Activated T-helper 2 cell treated with anti-CD3 and anti-CD28 coated beads, Interferon-gamma antibody, Interleukin-2, Interleukin-4, amounts not matched to agents 10 μg/mL and 5 μg/mL and 100 μg/mL, durations not matched to agents 14 hours and 24 hours and 36 hours (primary cell): Measurements from ENCODE around the gene NAT10. TPM values are rescaled to one million over a fixed set of nuclear protein-coding genes. Genes with fewer than 3 reads are reported as not detected.

Experiments used
- DNase-seq: peaks from one replicate; pipeline ENCODE4 v3.0.0; 2021; ENCODE audit warnings: low spot score
- H3K27ac Mint-ChIP-seq: one replicate; pipeline ENCODE4 v1.8.0; 2021; ENCODE audit warnings: mixed read lengths
- H3K27me3 Mint-ChIP-seq: one replicate; pipeline ENCODE4 v1.8.0; 2021; ENCODE audit warnings: low read depth, mixed read lengths
- H3K36me3 Mint-ChIP-seq: one replicate; pipeline ENCODE4 v1.8.0; 2021; ENCODE audit warnings: low read depth, mixed read lengths
- H3K4me1 Mint-ChIP-seq: one replicate; pipeline ENCODE4 v1.8.0; 2021; ENCODE audit warnings: low read depth, mixed read lengths
- H3K4me3 Mint-ChIP-seq: one replicate; pipeline ENCODE4 v1.8.0; 2021; ENCODE audit warnings: low read depth, mild to moderate bottlenecking, moderate library complexity, mixed read lengths
- H3K9me3 Mint-ChIP-seq: one replicate; pipeline ENCODE4 v1.8.0; 2021; ENCODE audit warnings: mixed read lengths
- intact Hi-C: fragments of 100-400 bp; cut with micrococcal nuclease; formaldehyde crosslinking; loops from one replicate; pipeline ENCODE4 v1.15.1; 2023
- total RNA-seq: library from RNA; stranded (reverse); gene quantifications from 2 replicates; pipeline ENCODE4 v1.2.3, GENCODE V29; 2022

The NAT10 gene
- total RNA-seq, 1 donor from 2014 or later = 124 TPM

DNA sequence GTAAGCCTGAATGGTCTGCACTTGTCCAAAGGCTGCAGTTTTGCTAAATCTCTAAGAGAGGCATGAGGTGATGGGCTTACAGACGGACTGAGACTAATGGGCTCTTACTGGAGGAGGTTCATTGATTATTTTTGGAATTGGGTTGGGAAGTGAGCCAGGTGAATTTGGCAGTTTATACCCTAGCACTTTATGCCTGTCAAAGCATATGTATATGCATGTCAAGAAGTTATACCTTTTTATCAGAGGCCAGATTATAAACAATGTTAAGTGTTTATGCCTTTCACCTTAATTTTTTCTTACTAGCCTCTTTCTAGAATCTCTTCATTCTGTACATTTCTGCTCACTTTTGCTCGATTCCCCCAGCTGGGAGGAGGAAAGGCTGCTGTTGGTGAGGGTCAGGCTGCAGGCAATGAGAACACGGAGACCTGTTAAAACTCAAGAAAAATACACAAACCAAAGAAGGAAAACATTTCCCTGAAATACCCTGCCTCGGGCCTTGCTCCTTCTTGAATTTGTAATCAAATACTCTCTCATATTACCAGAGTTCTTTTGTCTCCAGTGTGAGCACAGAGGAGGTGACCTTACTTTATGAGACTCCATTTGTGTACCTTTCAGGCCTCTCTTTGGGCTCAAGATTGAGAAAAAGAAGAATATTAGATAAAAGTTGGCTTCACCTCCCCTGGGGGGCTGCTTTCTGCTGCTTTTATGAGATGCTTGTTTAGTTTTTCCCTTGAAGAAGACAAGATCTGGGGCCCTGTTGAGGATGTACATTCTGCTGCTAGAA lies 19.6 kb downstream of the NAT10 start:
- no peaks in the 10 kb centered on the region for H3K27me3 Mint-ChIP-seq
- H3K9me3 Mint-ChIP-seq = no peaks in the 10 kb centered on the region
- H3K27ac Mint-ChIP-seq = no peak overlapping the region
- intact Hi-C loops = no loop called here
- peaks cover 83% of the 10 kb centered on the region for H3K36me3 Mint-ChIP-seq
- no peak for DNase-seq
- H3K4me3 Mint-ChIP-seq = no peak overlapping the region
- H3K4me1 Mint-ChIP-seq = peaks cover 1% of the 10 kb centered on the region

DNA sequence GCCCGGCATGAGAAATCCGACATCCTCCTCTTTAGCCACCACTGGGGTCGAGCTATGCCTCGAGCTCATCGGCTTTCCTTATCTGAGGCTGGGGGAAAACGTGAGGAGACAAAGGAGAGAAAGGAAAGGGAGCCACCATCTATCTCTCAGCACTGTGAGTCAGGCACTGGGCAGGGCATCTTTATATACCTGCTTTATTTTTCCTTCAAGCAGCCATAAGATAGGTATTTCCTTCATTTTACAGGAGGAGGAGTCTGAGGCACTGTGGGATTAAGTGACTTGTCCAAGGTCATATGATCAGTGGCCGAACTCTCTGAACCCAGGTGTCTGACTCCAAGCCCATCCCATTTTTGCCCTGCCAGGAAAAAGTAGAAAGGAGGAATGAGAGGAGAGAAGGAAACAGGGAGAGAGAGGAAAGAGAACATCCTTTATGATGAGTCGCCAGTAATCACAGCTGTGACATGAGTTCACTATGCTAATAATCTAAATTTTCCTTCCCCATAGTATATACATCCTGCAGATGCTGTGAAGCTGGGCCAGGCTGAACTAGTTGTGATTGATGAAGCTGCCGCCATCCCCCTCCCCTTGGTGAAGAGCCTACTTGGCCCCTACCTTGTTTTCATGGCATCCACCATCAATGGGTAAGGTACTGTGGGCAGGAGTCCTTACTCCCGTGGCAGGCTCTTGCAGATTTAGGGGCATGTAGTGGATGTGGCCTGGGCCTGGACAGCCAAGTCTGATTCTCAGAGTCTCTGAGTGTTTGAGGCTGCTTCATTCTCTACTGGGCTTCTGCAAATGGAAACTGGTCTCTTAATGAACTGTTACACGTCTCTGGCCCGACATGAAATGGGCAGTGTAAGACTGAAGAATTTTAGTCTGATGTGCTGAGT lies 21.8 kb downstream of the NAT10 start:
- H3K9me3 Mint-ChIP-seq = no peaks in the 10 kb centered on the region
- intact Hi-C loops = no loop called here
- H3K27ac Mint-ChIP-seq = no peak overlapping the region
- H3K27me3 Mint-ChIP-seq = no peaks in the 10 kb centered on the region
- no peak overlapping the region for H3K4me3 Mint-ChIP-seq
- peaks cover 1% of the 10 kb centered on the region for H3K4me1 Mint-ChIP-seq
- H3K36me3 Mint-ChIP-seq = peaks cover 84% of the 10 kb centered on the region
- no peak for DNase-seq

DNA sequence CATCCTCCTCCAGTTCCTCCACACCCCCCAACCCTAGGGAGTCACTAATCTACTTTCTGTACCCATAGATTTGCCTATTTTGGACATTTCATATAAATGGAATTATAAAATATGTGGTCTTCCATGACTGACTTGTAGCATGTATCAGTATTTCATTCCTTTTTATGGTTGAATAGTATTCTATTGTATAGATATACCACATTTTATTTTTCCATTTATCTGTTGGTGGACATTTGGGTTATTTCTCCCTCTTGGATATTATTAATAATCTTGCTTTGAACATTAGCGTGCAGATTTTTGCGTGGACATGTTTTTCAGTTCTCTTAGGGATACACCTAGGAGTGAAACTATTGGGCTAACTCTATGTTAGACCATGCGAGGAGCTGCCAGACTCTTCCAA lies 23.4 kb downstream of the NAT10 start:
- no peak overlapping the region for H3K4me3 Mint-ChIP-seq
- intact Hi-C loops = no loop called here

DNA sequence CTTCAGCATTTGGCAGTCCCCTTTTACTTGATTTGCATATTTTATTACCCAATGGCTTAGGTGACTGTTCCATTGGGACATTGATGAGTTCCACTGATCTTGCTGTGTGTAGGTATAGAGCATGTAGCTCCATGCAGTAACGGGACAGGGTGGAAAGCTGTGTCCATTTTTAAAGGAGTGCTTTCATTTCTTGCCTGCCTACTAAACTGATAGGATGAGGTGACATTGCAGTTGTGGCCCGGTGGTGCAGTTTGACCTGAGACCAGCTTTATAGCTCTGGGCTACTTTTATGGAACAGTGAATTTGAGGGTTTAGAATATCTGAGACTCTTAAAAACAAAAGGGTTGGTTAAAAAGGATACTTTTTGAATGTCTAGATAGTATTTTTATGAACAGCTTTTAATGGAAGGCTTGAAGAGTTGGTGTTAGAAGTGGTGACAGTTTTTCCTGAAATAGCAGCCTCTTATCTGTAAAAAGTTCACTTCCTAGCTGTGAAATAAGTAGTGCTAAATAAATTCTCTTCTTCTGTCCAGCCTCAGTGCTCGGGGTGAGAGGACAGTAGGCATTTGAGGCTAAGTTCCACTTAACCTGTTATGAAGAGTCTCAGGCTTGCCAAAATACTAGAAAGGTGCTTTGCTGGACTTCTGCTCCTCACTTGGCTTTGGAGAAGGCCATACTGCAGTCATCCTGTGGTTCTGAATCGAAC lies 27.0 kb downstream of the NAT10 start:
- Mint-ChIP-seq H3K9me3 (no peaks in the 10 kb centered on the region), H3K27me3 (no peaks in the 10 kb centered on the region), H3K36me3 (peaks cover 86% of the 10 kb centered on the region), H3K4me3 (no peak overlapping the region), H3K27ac (no peak overlapping the region), H3K4me1 (peaks cover 7% of the 10 kb centered on the region)
- intact Hi-C loops = no loop called here
- DNase-seq = no peak

More for the DNA sequence above, 23.4 kb downstream of the NAT10 start:
- peaks cover 87% of the 10 kb centered on the region for H3K36me3 Mint-ChIP-seq
- H3K9me3 Mint-ChIP-seq = no peaks in the 10 kb centered on the region
- no peaks in the 10 kb centered on the region for H3K27me3 Mint-ChIP-seq
- H3K27ac Mint-ChIP-seq = no peak overlapping the region
- DNase-seq = no peak
- H3K4me1 Mint-ChIP-seq = no peaks in the 10 kb centered on the region

DNA sequence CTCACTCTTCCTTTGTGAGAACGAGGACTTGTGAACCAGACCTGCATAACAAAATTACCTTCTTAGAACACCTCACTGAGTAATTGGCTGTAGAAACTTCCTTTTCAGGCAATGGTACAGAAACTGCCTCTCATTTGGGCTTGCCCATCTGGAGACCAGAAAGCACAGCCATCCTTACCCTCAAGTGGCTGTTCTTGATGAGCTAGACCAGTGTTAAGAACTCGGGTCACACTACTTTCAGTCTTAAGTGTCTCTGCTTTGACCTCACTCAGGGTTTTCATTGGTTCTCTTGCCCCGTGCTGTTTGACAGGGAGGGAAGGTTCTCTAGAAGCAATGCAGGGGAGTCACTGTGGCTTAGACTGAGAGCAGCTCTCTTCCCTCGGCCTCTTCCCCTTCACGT lies 29.3 kb downstream of the NAT10 start:
- no peak for DNase-seq
- intact Hi-C loops = no loop called here
- Mint-ChIP-seq H3K27ac (no peak overlapping the region), H3K9me3 (no peaks in the 10 kb centered on the region), H3K36me3 (peaks cover 91% of the 10 kb centered on the region), H3K4me3 (no peak overlapping the region), H3K27me3 (no peaks in the 10 kb centered on the region), H3K4me1 (peaks cover 7% of the 10 kb centered on the region)

DNA sequence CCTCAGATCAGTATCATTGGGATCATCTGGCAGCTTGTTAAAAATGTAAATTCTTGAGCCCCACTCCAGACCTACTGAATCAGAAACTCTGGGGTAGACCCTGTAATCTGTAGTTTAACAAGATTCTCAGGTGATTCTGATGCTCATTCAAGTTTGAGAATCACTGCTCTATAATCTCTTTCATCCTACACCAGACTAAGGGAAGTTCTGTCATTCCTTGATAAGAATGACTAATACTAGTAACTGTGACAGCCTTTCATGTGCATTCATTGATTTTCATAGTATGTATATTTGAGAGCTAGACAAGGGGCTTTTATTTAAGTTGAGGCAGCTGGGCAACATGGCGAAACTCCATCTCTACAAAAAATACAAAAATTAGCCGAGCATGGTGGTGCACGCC lies 30.0 kb downstream of the NAT10 start:
- H3K27me3 Mint-ChIP-seq = no peaks in the 10 kb centered on the region
- H3K27ac Mint-ChIP-seq = no peak overlapping the region
- H3K36me3 Mint-ChIP-seq = peaks cover 85% of the 10 kb centered on the region
- peaks cover 7% of the 10 kb centered on the region for H3K4me1 Mint-ChIP-seq
- H3K9me3 Mint-ChIP-seq = no peaks in the 10 kb centered on the region
- no peak overlapping the region for H3K4me3 Mint-ChIP-seq
- intact Hi-C loops = no loop called here
- DNase-seq = no peak

DNA sequence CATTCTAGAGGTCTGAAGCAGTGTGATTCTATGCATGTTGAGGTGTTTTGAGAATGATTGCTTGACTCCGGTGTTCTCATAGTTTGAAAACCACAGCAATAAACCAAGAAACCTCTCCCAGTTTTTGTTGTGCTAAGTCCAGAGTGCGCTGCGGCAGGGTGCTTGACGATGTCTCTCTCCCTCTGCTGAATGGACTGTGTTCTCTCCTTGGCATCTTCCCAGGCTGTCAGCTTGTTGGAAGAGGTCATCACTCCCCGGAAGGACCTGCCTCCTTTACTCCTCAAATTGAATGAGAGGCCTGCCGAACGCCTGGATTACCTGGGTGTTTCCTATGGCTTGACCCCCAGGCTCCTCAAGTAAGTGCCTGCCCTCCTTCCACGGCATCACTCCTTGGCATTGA lies 31.0 kb downstream of the NAT10 start:
- Mint-ChIP-seq H3K9me3 (no peaks in the 10 kb centered on the region), H3K36me3 (peaks cover 83% of the 10 kb centered on the region), H3K27me3 (no peaks in the 10 kb centered on the region), H3K27ac (no peak overlapping the region), H3K4me3 (no peak overlapping the region), H3K4me1 (peaks cover 7% of the 10 kb centered on the region)
- intact Hi-C loops = no loop called here
- DNase-seq = no peak

DNA sequence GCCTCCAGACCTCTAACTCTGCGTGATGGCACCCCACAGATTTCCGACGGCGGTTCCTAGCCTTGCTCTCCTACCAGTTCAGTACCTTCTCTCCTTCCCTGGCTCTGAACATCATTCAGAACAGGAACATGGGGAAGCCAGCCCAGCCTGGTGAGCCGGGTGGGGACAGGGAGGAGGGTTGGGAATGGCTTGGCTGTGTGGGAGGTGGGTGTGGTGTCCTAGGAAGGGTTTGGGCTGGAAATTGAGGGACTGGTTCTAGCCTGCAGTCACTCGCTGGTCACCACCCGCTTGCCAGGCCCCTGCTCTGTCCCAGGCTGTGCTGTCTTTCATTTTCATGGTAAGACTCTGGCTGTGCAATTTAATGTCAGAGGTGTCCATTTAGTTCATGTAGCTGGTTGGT lies 33.9 kb downstream of the NAT10 start:
- intact Hi-C loops = no loop called here

DNA sequence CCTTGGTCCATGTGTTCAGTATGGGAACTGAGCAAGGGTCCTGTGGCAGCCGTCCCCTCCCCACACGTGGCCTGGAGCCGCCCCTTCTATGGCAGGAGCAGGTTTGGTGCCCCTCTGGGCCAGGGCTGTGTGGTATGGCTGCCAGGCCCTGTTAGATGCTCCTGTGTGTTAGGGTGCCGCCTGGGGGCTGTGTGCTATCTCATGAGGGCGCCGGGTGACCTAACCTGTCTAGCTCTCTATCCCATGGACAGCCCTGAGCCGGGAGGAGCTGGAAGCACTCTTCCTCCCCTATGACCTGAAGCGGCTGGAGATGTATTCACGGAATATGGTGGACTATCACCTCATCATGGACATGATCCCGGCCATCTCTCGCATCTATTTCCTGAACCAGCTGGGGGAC lies 34.7 kb downstream of the NAT10 start:
- intact Hi-C loops = no loop called here
- Mint-ChIP-seq H3K9me3 (no peaks in the 10 kb centered on the region), H3K36me3 (peaks cover 74% of the 10 kb centered on the region), H3K4me3 (no peak overlapping the region), H3K4me1 (peaks cover 4% of the 10 kb centered on the region), H3K27me3 (no peaks in the 10 kb centered on the region), H3K27ac (no peak overlapping the region)
- no peak for DNase-seq

More for the DNA sequence above, 33.9 kb downstream of the NAT10 start:
- no peaks in the 10 kb centered on the region for H3K27me3 Mint-ChIP-seq
- no peak for DNase-seq
- peaks cover 7% of the 10 kb centered on the region for H3K4me1 Mint-ChIP-seq
- peaks cover 79% of the 10 kb centered on the region for H3K36me3 Mint-ChIP-seq
- H3K9me3 Mint-ChIP-seq = no peaks in the 10 kb centered on the region
- H3K4me3 Mint-ChIP-seq = no peak overlapping the region
- H3K27ac Mint-ChIP-seq = no peak overlapping the region

DNA sequence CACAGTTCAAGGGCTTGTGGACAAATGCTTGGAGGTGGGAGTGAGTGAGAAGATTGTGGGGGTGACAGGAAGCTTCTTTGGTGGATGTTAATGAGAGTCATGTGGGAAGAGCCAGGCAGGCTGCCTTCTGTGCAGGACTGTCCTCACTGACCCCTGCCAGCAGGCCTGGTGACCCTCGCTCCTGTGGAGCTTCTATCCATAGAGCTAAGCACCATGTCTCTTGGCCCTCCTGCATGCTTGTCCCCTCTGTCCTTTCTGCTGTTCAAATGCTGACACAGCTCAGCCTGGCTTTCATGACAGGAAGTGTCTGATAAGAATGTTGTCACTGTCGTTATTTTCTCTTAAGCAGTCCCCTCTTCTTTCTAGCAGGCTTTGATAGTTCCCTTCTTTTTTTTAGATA lies 37.6 kb downstream of the NAT10 start:
- H3K36me3 Mint-ChIP-seq = peaks cover 78% of the 10 kb centered on the region
- DNase-seq = no peak
- H3K9me3 Mint-ChIP-seq = no peaks in the 10 kb centered on the region
- no peaks in the 10 kb centered on the region for H3K27me3 Mint-ChIP-seq
- intact Hi-C loops = no loop called here
- H3K4me3 Mint-ChIP-seq = no peak overlapping the region
- H3K27ac Mint-ChIP-seq = peak overlapping the region; percentile 15
- H3K4me1 Mint-ChIP-seq = no peaks in the 10 kb centered on the region

DNA sequence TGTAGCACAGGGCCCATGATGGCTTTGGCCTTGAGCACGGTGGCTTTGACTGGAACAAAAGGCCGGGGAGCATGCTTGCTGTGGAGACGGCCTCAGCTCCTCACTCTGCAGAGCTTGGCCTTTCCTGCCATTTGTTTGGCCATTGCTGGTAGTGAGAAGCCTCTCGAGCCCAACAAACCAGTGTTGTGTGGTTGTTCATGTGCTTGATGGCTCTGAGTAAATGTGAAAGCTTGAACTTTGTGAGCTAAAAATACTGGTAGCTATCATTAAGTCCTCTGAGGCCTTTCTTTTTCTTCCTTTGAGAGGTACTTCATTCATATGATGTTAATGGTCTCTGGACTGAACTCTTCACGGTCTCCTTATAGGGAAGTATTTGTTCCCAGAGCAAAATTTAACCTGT lies 39.6 kb downstream of the NAT10 start:
- H3K4me1 Mint-ChIP-seq = no peaks in the 10 kb centered on the region
- H3K27ac Mint-ChIP-seq = no peak overlapping the region
- intact Hi-C loops = no loop called here
- H3K4me3 Mint-ChIP-seq = no peak overlapping the region
- no peak for DNase-seq
- H3K36me3 Mint-ChIP-seq = peaks cover 75% of the 10 kb centered on the region
- H3K9me3 Mint-ChIP-seq = no peaks in the 10 kb centered on the region
- H3K27me3 Mint-ChIP-seq = no peaks in the 10 kb centered on the region

DNA sequence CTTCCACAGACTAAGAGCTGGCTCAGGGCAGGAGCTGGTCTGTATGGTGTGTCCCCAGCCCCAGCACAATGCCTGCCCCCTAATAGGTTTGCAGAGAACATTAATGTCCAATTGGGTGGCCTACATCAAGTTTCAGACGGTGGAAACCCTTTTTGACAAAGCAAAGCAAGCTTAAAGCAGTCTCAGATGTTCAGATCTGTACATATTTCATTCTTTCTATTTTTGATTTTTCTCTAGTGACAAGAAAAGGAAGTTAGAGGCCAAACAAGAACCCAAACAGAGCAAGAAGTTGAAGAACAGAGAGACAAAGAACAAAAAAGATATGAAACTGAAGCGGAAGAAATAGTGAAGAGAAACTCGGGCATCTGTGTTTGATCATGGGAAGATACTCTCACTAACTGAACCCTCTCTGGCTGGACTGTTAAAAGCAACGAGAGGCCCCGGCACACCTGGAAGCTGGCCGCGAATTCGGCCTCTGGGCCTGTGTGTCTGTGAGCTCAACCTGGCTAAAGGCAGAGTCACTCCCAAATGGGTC lies 40.5 kb downstream of the NAT10 start:
- H3K27me3 Mint-ChIP-seq = no peaks in the 10 kb centered on the region
- intact Hi-C loops = no loop called here
- DNase-seq = no peak
- H3K9me3 Mint-ChIP-seq = no peaks in the 10 kb centered on the region
- no peak overlapping the region for H3K4me3 Mint-ChIP-seq
- no peak overlapping the region for H3K27ac Mint-ChIP-seq
- H3K36me3 Mint-ChIP-seq = peaks cover 74% of the 10 kb centered on the region
- H3K4me1 Mint-ChIP-seq = no peaks in the 10 kb centered on the region
